Glomerular endothelial cell (primary cell): Measurements from ENCODE around the gene CAMK2D. TPM values are rescaled to one million over a fixed set of nuclear protein-coding genes. Genes with fewer than 3 reads are reported as not detected.
"Not testable (repeated sequence)": the region's sequence is repeated elsewhere in the genome, so short reads cannot be mapped to it uniquely, and the experiment has no call there.

ENCODE experiments used
- DNase-seq: peaks from one replicate; pipeline ENCODE4 v3.0.0-alpha.2; 2011; ENCODE audit warnings: low read depth, low spot score; ENCODE audit errors: extremely low read depth
- total RNA-seq: library from RNA; depleted of rRNA; stranded (reverse); fragments of >200 nt; gene quantifications from 2 replicates; pipeline ENCODE4 v1.2.3, GENCODE V29; 2015

The CAMK2D gene
- total RNA-seq, 1 donor from 2014 or later, result 24.1 TPM

- not testable (repeated sequence) for DNase-seq
These were observed 2.4 kb upstream of the CAMK2D start for GRCh38 chr4:113763923-113764322.

DNA sequence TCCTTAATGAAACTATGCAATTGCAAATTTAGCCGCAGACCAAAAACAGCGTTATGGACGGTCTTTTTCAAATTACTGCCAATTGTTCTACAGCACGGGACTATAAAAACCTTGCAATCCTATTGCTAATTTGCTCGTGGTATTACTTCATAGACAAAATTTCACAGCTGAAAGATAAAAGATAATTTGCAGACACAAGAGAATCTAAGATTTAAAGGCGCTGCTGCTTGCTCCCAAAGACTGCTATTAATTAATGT lies 1.4 kb upstream of the CAMK2D start:
- DNase-seq, result no peak

GRCh38 chr4:113762186-113763028 lies 869 bp upstream of the CAMK2D start:
- peak; percentile 99 for DNase-seq

DNA sequence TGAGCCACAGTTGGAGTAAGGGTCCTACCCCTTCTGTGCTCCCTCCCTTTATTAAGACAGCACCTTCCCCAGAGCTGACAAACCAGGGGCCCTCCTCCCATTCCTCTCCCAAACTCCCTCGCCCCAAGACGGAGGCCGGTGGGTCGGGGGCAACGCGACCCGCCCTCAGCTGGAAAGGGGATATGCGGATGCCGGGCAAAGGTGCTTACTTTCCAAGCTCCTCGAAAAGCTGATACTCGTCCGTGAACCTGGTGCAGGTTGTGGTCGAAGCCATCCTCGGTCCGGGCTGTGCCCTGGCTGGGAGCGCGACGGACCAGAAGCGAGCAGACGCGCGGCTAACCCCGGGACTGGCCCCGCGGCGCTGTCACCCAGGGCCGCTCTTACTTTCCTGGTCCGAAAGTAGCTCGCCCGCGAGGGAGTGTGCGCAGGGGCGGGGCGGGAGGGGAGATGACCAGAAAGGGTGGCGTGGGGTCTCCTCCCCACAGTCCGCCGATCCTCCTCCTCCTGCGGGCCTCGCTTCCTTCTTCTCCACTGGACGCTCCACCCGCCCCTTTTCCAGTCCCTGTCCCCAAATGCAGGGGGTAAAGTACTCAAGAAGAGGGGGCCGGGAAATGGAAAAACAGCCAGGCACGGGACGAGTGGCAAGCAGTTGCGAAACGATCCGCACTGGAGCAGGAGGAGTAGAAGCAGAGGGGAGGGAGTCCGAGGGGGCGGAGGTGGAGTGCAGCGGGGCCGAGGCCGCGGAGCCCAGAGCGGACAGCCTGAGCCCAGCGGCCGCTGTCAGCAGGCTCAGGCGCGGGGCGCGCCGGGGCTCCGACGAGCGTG lies 531 bp downstream of the CAMK2D start:
- no peak for DNase-seq

- no peak for DNase-seq
These were observed 1.3 kb downstream of the CAMK2D start for GRCh38 chr4:113760094-113760794.

GRCh38 chr4:113759696-113760093 lies 1.8 kb downstream of the CAMK2D start:
- DNase-seq, result no peak

GRCh38 chr4:113758372-113758771 lies 3.2 kb downstream of the CAMK2D start:
- DNase-seq, result no peak

- DNase-seq, result no peak
These were observed 4.1 kb downstream of the CAMK2D start for GRCh38 chr4:113757486-113757885.

DNA sequence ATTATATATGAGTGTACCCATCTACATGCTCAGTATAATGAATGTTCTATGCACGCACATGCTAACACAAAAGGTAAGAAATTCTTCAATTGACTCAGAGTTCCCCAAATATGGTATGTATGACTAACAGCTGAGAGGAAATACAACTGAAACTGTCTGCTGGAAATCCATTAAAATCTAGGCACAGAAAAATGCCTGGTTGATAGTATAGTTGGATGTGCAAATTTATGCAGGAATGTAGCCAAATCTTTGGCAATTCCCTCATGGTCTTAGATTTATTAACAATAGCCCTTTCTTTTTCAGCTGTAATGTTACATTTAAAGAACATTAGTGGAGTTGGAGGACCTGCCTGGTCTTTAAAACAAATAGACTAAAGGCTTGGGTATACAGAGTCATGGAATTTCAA lies 5.5 kb downstream of the CAMK2D start:
- peak; percentile 47 for DNase-seq

- no peak for DNase-seq
These were observed 10.8 kb downstream of the CAMK2D start for GRCh38 chr4:113750734-113751133.

DNA sequence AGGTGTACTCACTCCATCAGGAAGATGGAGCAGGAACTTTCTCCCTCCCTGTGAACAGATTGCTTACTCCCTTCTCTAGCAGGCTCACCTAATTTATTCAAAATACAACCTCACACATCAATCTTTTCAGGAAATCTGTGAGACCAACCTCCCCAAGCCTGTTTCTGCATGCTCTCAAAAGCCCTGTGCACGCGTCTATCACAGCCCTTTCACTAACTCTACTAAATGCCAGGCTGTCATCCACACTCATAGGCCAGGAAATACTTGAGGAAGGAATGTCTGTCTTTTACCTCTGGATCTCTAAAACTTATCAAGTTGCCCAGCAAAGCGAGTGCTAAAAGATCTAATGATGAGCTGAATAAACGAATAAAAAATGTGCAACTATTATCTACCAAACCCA lies 11.2 kb downstream of the CAMK2D start:
- no peak for DNase-seq

- no peak for DNase-seq
These were observed 12.4 kb downstream of the CAMK2D start for GRCh38 chr4:113749178-113749577.

DNA sequence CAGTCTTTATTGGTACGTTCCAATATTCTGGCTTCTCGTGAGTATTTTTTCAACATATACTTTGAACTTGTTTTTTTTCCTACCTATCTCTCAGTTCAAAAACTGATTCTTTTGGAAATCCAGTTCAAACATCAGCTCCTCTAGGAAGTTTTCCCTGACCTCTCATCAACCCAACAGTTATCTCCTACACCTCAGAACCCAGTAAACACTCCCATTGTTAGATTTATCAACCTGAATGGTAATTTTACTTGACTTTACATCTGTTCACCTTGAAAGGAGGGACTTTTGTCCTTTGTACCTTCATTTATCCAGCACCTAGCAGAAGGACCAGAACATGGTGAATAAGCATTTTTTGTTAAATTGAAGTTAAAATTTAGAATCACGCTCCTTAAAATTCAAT lies 13.6 kb downstream of the CAMK2D start:
- DNase-seq, result no peak

- no peak for DNase-seq
These were observed 15.8 kb downstream of the CAMK2D start for GRCh38 chr4:113745711-113746110.

DNA sequence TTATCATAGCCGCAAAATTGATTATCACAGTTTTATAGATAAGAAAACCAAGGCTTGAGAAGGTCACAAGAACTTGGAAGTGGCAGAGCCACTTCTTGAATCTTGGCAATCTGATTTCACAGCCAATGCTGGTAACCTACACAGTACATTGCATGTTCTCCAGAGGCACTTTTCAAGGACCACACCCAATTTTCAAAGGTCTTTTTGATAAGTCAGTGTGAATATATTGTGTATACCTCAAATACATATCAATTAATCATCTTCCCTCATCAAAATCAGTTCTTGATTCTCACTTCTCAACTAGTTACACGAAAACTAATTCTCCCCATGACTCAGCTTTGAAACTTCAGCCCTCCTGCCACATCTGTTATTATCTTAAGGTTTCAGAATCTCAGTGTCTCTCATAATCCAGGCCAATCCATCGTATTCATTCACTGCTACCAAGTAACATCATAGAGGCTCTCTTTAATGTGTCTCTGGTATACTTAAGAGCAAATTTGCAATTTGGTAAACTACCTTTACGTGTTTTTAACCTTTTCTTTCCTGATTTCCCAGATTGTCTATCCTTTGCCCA lies 16.8 kb downstream of the CAMK2D start:
- DNase-seq, result no peak

- DNase-seq, result no peak
These were observed 17.8 kb downstream of the CAMK2D start for GRCh38 chr4:113743690-113744089.

- DNase-seq, result no peak
These were observed 18.9 kb downstream of the CAMK2D start for GRCh38 chr4:113742643-113743042.

- DNase-seq, result no peak
These were observed 19.6 kb downstream of the CAMK2D start for GRCh38 chr4:113741956-113742355.

DNA sequence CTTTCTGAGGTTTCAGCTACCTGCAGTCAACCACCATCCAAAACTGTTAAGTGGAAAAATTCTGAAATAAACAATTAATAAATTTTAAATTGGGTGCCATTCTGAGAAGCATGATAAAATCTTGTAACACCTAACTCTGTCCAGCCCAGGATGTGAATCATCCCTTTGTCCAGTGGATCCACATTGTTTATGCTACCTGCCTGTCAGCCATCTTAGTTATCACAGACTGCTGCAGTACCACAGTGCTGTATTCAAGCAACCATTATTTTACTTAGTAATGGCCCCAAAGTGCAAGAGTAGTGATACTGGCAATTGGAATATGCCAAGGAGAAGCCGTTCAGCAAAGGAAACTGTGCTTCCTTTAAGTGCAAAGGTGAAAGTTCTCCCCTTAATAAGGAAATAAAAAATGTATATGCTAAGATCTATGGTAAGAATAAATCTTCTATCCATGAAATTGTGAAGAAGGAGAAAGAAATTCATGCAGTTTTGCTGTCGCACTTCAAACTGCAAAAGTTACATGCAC lies 20.6 kb downstream of the CAMK2D start:
- no peak for DNase-seq

GRCh38 chr4:113739197-113739596 lies 22.3 kb downstream of the CAMK2D start:
- DNase-seq, result no peak

GRCh38 chr4:113738251-113738650 lies 23.3 kb downstream of the CAMK2D start:
- DNase-seq, result no peak
